ENCODE measurements around the gene PMPCA.
"Not testable (repeated sequence)": the region's sequence is repeated elsewhere in the genome, so short reads cannot be mapped to it uniquely, and the experiment has no call there.

The PMPCA gene

DNA sequence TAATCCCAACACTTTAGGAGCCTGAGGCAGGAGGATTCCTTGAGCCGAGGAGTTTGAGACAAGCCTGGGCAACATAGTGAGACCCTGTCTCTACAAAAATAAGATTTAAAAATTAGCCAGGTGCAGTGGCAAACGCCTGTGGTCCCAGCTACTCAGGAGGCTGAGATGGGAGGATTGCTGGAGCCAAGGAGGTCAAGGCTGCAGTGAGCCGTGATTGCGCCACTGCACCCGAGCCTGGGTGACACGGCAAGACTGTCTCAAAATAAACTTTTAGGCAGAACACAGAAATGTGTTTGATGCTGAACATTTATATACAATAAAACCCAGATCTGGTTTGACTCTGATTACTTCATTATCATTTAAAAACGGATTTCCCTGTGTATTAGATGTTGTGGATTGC lies 5.0 kb upstream of the PMPCA start:
- H3K4me3 ChIP-seq (ENCODE audit: low read length), result no peak overlapping the region
- DNase-seq (ENCODE audit: low read depth, low spot score), result no peak

DNA sequence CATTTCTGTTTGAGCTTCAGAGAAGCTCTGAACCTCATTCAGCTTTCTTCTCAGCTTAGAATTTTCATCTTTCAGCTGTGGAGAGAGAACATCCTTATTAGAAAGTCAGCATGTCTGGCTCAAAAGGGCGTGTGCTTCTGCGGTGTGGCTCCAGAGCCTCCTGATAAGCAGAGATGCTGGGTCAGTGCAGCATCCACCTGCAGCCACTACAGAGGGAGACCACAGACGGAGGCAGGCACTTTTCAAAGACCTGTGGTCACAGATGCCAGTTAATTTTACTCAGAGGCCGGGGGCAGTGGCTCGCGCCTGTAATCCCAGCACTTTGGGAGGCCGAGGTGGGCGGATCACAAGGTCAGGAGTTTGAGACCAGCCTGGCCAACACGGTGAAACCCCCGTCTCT lies 4.6 kb upstream of the PMPCA start:
- not testable (repeated sequence) for DNase-seq (ENCODE audit: low read depth, low spot score)

DNA sequence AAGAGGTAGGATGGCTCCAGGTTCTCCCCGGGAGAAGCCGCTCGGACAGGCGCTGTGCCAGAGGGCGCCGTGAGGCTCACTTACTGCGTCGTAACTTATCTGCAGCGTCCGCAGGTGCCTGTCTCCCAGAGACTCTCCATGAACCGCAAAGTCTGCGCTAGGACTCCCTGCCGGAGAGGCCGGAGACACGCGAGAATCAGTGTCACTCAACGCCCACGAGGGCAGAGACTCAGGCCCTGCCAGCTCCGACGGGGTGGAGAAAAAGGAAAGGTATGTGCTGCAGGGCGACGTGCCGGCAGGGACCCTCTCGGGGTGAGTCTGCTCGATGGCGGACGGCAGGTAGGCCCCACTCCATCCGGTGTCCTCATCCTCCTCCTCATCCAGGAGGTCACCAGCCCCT lies 3.4 kb upstream of the PMPCA start:
- not testable (repeated sequence) for DNase-seq (ENCODE audit: low read depth, low spot score); H3K4me3 ChIP-seq (ENCODE audit: low read length)

More for the DNA sequence above, 4.6 kb upstream of the PMPCA start:
- H3K4me3 ChIP-seq (ENCODE audit: low read length), result not testable (repeated sequence)

DNA sequence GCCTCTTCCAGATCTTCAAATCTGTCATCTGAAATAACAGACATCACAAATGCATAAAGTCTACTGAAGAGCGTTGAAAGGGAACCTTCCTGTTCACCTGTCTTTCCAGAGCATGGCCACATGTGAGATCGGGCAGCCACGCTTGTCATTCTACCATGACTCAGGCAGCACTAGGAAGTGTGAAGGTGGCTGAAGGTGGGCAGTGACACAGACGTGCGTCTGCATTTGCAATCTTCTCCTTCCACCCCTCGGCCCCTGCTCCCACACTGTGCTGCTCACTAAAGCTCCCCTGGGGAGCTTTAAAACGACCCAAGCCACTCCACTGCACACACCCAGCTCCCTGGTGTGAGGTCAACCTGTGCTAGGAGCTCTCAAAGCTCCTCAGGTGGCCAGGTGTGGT lies 2.5 kb upstream of the PMPCA start:
- no peak overlapping the region for H3K4me3 ChIP-seq (ENCODE audit: low read length)
- DNase-seq (ENCODE audit: low read depth, low spot score), result no peak

DNA sequence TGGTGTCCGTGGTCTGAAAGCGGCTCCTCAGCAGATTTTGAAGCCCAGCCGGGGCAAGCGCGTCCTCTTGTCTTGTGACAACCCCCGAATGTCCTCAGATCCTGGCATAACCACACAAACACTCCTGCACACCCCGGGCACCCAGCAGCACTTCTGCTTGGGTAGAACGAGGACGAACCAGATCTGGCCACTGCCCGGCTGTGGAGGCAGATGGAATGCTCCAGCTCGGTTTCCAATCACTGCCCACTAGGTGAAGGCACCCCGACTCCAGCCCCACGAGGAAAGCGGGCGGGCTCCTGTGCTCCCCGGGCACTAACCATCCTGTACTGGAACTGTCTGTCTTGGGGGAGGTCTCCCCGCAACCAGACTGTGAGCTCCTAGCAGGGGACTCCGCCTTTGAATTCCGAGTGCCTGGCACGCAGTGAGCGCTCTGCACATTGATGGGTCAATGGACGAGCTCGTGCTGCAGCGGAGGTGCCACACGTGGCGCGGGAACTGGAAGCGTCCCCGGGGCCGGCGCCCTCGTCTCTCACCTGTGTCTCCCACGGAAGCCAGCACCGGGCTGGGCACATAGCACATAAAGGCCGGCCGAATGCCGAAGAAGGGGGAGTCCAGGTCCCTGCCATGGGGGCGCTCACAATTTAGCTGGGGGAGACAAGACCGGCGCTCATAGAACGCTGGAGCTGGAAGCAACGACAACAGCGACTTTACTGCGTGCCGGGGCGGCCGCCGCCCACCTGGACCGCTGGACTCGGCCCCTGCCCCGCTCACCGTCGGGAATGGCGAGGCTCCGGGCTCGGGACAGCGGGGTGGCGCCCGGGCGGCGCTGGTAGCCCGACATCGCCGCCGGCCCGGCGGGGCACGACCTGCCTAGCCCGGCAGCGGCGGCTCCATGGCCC lies 652 bp upstream of the PMPCA start:
- DNase-seq (ENCODE audit: low read depth, low spot score), result no peak
- peak overlapping the region; percentile 80 for H3K4me3 ChIP-seq (ENCODE audit: low read length)

DNA sequence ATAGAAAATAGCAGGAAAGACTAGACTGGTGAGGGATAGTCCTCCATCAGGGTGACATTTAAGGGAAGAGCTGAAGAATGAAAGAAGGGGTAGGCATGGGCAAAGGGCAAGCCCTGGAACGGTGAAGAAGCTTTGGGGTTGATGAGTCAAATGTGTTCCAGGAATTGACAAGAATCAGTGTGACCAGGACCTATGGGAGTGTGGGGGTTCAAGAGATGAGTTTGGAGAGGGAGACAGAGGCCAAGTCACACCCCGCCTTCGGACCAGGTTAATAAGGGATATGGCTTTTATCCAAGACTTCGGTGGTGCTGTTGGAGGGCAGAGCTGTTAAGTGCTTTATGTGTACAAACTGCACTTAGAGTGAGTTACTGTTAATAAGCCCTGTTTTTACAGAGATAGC lies 920 bp downstream of the PMPCA start:
- DNase-seq (ENCODE audit: low read depth, low spot score), result no peak
- H3K4me3 ChIP-seq (ENCODE audit: low read length), result peak overlapping the region; percentile 93

DNA sequence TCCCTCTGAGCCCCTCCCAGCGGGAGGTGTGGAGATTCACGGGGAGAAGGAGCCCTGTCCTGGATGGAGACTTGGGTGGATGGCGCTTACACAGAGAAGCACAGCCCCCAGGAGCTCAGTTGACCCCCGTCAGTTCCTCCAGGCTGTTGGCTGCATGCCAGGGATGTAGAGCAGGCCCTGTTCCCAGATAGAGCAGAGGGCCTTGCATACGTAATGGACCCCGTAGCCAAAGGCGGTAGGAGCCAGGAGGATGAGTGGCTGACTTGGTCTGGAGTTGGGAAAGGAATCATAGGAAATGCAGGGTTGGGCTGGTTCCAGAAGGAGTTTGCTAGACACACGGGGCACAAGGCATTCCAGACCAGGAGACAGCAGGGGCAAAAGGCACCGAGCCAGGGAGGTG lies 2.5 kb downstream of the PMPCA start:
- no peak overlapping the region for H3K4me3 ChIP-seq (ENCODE audit: low read length)
- no peak for DNase-seq (ENCODE audit: low read depth, low spot score)

DNA sequence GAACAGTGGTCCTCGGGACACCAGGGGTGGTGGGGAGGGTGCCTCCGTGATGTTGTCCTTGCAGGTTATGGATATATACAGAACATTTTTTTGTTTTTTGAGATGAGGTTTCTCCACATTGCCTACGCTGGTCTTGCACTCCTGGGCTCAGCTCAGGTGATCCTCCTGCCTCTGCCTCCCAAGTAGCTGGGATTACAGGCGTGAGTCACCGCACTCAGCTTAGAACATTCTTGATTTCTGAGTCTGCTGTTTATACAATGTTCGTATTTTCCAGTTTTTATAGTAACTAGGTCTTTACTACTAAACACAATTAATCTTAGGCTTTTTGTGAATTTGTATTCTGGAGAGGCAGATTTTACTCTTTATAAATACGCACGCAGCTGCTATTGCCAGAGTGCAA lies 6.0 kb downstream of the PMPCA start:
- no peak overlapping the region for H3K4me3 ChIP-seq (ENCODE audit: low read length)
- DNase-seq (ENCODE audit: low read depth, low spot score), result no peak

DNA sequence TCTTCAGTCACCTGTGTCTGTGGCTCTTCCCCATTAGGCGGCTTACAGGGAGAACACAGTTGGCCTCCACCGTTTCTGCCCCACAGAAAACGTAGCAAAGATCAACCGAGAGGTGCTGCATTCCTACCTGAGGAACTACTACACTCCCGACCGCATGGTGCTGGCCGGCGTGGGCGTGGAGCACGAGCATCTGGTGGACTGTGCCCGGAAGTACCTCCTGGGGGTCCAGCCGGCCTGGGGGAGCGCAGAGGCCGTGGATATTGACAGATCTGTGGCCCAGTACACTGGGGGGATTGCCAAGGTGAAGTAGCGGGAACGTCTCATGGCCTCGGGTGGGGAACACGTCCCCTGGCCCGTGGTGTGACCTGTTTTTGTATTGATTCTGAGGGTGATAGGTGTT lies 6.5 kb downstream of the PMPCA start:
- H3K4me3 ChIP-seq (ENCODE audit: low read length), result no peak overlapping the region
- no peak for DNase-seq (ENCODE audit: low read depth, low spot score)

DNA sequence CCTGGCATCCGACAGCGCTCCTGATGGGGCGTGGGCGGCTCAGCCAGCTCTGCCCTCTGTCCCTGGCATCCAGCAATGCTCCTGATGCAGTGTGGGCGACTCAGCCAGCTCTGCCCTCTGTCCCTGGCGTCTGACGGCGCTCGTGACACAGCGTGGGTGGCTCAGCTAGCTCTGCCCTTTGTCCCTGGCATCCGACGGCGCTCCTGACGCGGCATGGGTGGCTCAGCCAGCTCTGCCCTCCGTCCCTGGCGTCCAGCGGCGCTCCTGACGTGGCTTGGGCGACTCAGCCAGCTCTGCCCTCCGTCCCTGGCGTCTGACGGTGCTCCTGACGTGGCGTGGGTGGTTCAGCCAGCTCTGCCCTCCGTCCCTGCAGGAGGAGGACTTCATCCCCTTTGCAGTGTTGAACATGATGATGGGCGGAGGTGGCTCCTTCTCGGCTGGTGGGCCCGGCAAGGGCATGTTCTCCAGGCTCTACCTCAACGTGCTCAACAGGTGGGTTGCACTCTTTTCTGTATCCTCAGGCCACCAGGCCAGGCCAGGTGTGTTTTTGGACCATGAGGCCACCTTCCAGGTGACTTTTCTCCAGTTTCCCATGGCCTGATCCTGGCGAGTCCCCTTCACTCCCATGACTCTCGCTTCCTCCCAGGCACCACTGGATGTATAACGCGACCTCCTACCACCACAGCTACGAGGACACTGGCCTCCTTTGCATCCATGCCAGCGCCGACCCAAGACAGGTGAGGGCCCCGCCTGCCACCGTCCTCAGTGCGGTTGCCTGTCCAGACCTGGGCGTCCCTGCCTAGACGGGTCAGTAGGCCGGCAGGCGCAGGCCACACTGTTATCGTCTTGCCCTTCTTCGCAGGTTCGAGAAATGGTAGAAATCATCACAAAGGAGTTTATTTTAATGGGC lies 8.0 kb downstream of the PMPCA start:
- no peak overlapping the region for H3K4me3 ChIP-seq (ENCODE audit: low read length)
- no peak for DNase-seq (ENCODE audit: low read depth, low spot score)

DNA sequence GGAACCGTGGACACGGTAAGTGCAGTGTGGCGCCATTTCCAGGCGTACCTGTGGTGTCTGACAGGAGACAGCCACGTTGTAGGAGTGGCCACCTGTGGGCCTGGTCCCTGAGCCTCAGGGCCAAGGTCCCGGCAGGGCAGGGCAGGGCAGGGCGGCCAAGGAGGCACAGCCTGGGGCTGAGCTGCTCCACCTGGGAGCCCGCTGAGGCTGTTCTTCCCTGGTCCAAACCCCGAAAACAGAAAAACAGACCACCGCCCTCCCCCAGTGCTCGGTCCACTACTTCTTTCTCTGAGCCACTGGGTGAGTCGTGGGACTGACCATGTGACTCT lies 8.6 kb downstream of the PMPCA start:
- H3K4me3 ChIP-seq (ENCODE audit: low read length), result no peak overlapping the region
- no peak for DNase-seq (ENCODE audit: low read depth, low spot score)

DNA sequence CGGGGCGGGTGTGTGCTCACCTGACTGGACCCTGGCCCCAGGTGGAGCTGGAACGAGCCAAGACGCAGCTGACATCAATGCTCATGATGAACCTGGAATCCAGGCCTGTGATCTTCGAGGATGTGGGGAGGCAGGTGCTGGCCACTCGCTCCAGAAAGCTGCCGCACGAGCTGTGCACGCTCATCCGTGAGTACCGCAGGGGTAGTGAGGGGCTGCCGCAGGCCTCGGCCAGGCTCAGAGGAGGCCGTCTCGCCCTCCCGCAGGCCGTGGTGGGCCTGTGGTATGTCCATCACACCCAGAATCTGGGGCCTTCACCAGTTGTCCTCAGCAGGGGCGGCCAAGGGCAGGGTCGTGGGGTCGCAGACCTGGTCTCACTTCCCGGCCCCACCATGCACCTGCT lies 11.3 kb downstream of the PMPCA start:
- DNase-seq (ENCODE audit: low read depth, low spot score), result no peak

DNA sequence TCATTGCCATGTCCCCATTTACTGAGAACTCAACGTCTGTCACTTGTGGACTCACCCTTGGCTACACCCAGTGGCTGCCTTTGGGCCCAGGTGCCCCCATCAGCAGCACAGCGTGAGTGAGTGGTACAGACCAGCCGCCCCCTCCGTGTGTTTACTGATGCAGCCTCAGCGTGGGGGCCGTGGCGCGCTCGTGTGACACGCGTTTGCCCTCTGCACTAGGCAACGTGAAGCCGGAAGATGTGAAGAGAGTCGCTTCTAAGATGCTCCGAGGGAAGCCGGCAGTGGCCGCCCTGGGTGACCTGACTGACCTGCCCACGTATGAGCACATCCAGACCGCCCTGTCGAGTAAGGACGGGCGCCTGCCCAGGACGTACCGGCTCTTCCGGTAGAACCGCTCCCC lies 12.4 kb downstream of the PMPCA start:
- H3K4me3 ChIP-seq (ENCODE audit: low read length), result no peak overlapping the region
- no peak for DNase-seq (ENCODE audit: low read depth, low spot score)

More for the DNA sequence above, 11.3 kb downstream of the PMPCA start:
- no peak overlapping the region for H3K4me3 ChIP-seq (ENCODE audit: low read length)

DNA sequence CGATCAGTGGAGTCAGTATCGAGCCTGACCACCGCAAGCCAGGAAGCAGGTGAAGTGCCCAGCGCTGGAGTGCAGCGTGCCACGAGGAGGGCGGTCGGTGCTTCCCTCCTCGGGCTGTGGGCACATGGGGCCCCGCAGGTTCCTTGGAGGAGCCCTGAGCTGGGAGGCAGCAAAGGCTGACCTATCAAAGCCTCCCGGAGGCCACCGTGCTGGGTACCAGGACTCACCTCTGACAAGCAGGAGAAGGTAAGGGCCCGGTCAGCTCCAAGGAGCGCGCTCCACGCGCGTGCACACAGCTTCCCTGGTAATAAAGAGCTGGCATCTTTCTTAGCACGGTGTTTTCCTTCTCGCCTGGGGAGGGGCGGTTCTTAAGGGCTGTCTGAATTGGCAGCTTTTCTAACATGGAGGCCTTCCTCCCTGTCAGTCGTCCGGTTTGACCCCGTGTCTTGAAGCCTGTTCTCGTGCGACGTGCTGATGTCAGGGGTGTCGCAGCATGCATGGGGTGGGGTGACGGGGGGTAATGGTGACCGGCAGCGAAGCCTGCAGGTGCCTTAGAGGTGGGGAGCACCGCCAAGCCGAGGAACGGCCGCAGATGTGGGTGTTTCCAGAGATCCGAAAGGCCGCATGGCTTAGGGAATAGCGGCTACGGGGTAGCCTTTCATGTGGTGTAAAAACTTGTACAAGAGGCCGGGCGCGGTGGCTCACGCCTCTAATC lies 13.1 kb downstream of the PMPCA start:
- no peak for DNase-seq (ENCODE audit: low read depth, low spot score)
- H3K4me3 ChIP-seq (ENCODE audit: low read length), result no peak overlapping the region

DNA sequence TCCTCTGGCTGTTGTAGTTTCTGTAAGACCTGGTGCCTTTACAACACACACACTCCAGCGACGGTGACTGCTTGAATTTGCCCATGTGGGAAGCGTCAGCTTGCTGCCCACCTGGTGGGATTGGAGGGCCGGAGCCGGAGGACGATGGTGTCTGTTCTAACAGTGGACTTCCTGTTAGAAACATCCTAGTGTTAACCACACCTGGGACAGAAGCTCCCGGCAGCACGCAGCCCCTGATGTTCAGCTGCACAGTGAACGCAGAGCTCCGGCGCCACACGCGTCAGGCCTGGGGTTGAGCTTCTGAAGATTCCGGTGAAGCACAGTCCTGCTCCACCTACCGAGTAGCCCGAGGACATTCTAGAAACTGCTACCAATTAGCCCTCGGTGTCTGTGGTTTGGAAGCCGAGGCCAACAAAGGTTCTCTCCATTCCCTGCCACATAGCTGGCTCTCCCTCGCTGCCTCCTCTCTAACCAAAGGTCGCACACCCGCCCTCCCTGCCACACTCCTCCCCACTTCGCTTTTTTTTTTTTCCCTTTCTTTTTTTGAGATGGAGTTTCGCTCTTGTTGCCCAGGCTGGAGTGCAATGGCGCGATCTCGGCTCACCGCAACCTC lies 14.4 kb downstream of the PMPCA start:
- H3K4me3 ChIP-seq (ENCODE audit: low read length), result no peak overlapping the region
- DNase-seq (ENCODE audit: low read depth, low spot score), result no peak

DNA sequence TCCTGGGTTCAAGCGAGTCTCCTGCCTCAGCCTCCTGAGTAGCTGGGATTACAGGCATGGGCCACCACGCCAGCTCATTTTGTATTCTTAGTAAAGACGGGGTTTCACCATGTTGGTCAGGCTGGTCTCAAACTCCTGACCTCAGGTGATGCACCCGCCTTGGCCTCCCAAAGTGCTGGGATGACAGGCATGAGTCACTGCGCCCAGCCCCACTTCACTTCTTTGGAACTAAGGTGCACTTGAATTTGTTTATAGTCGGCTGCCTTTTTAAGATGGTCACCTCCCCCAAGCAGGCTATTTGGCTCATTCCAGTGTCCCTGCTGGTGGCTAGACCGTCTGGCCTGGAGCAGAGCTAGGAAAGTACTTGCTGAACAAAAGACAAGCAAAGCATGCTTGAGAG lies 14.9 kb downstream of the PMPCA start:
- H3K4me3 ChIP-seq (ENCODE audit: low read length); DNase-seq (ENCODE audit: low read depth, low spot score): not testable (repeated sequence)

DNA sequence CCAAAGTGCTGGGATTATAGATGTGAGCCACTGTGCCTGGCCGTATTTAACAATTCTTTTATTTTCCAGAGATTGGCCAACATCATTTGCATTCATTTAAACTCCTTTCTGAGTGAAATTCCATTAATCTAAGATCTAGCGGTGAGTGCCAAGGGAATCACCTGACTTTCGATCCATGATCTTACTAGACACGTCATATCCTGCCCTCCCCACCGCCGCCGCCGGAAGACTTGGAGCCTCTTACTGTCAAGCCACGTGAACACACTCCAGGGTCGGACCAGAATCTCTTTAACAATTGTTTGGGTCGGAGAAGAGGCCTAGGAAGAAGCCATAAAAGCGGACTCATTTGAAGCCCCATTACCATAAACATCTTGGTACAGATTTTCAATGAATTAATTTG lies 16.3 kb downstream of the PMPCA start:
- no peak for DNase-seq (ENCODE audit: low read depth, low spot score)
- no peak overlapping the region for H3K4me3 ChIP-seq (ENCODE audit: low read length)

DNA sequence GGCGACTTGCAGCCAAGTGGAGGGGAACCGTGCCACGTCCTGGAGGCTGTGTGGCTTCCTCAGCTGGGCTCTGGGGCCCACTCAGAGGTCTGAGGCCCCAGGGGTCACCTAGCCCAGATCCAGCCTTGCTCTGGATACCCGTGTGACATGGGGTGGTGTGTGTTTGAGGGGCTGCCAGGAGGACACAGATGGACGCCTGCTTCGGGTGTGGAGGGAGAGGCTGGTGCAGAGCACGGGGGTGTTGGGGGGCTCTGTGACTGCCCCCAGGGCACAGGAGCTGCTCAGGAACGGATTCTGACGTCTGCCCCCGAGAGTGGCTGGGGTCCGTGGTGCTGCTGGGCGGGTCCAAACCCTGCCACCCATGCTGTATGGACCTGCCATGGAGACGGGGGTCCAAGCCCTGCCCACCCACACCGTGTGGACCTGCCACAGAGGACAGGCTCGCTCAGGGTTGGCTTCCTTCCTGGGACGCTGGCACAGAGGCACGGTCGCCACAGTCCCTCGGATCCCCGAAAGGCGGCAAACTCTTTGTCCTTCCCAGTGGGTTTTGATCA lies 18.7 kb downstream of the PMPCA start:
- DNase-seq (ENCODE audit: low read depth, low spot score), result no peak
- H3K4me3 ChIP-seq (ENCODE audit: low read length), result no peak overlapping the region
